ENCODE data around the gene TNFRSF19.
"Not testable (repeated sequence)": the region's sequence is repeated elsewhere in the genome, so short reads cannot be mapped to it uniquely, and the experiment has no call there.

GRCh38 chr13:23529926-23530325 lies 40.3 kb upstream of the TNFRSF19 start:
- TF ChIP-seq CTCF, POLR2AphosphoS5 (IDR thresholded peaks at IDR 0.05): not testable (repeated sequence)
